H9 (cell line): Measurements from ENCODE around the gene TMEM266. TPM values are rescaled to one million over a fixed set of nuclear protein-coding genes. Genes with fewer than 3 reads are reported as not detected.

Source experiments
- DNase-seq: peaks from one replicate; pipeline ENCODE4 v3.0.0-alpha.2; 2017
- H2AFZ ChIP-seq: one replicate; pipeline ENCODE4 v1.6.1; 2013; ENCODE audit warnings: mild to moderate bottlenecking, low read length, control low read depth, moderate library complexity
- H2AK5ac ChIP-seq: 2 replicates; pipeline ENCODE4 v1.6.1; 2013; ENCODE audit warnings: low read length, control low read depth, mixed read lengths; ENCODE audit not compliant: insufficient read length
- H2BK120ac ChIP-seq: one replicate; pipeline ENCODE4 v1.6.1; 2013; ENCODE audit warnings: low read depth, mild to moderate bottlenecking, low read length, control low read depth, inconsistent platforms; ENCODE audit not compliant: poor library complexity, severe bottlenecking
- H2BK12ac ChIP-seq: 2 replicates; pipeline ENCODE4 v1.6.1; 2013; ENCODE audit warnings: low read length, control low read depth, mixed read lengths, low read depth; ENCODE audit not compliant: insufficient read length
- H2BK15ac ChIP-seq: 2 replicates; pipeline ENCODE4 v1.6.1; 2013; ENCODE audit warnings: low read depth, low read length, control low read depth
- H2BK20ac ChIP-seq: one replicate; pipeline ENCODE4 v1.6.1; 2013; ENCODE audit warnings: low read depth, mild to moderate bottlenecking, low read length, control low read depth, inconsistent platforms; ENCODE audit not compliant: poor library complexity, severe bottlenecking
- H2BK5ac ChIP-seq: 2 replicates; pipeline ENCODE4 v1.6.1; 2013; ENCODE audit warnings: low read length, control low read depth, mixed read lengths; ENCODE audit not compliant: insufficient read length
- H3K14ac ChIP-seq: 2 replicates; pipeline ENCODE4 v1.6.1; 2013; ENCODE audit warnings: low read length, control low read depth; ENCODE audit not compliant: insufficient read depth
- H3K18ac ChIP-seq: 2 replicates; pipeline ENCODE4 v1.6.1; 2013; ENCODE audit warnings: low read depth, mild to moderate bottlenecking, mixed read lengths, low read length, control low read depth; ENCODE audit not compliant: insufficient read length
- H3K23ac ChIP-seq: 2 replicates; pipeline ENCODE4 v1.6.1; 2013; ENCODE audit warnings: low read length, control low read depth, mixed read lengths, low read depth; ENCODE audit not compliant: insufficient read length
- H3K23me2 ChIP-seq: 2 replicates; pipeline ENCODE4 v1.6.1; 2013; ENCODE audit warnings: low read depth, mild to moderate bottlenecking, mixed read lengths, low read length, control low read depth; ENCODE audit not compliant: insufficient read length, poor library complexity, severe bottlenecking
- H3K27ac ChIP-seq: 2 replicates; pipeline ENCODE4 v1.5.1; 2013; ENCODE audit warnings: low read length, control low read depth, mixed read lengths, low read depth; ENCODE audit not compliant: insufficient read length
- H3K27me3 ChIP-seq: 2 replicates; pipeline ENCODE4 v1.6.1; 2013; ENCODE audit warnings: low read length, control low read depth, inconsistent platforms; ENCODE audit not compliant: insufficient read depth
- H3K4ac ChIP-seq: 2 replicates; pipeline ENCODE4 v1.6.1; 2013; ENCODE audit warnings: low read depth, mild to moderate bottlenecking, control low read depth, inconsistent platforms, low read length, moderate library complexity
- H3K4me1 ChIP-seq: 2 replicates; pipeline ENCODE4 v1.6.1; 2013; ENCODE audit warnings: low read length, control low read depth, inconsistent platforms; ENCODE audit not compliant: insufficient read depth
- H3K4me2 ChIP-seq: 2 replicates; pipeline ENCODE4 v1.6.1; 2013; ENCODE audit warnings: low read length, control low read depth, mixed read lengths; ENCODE audit not compliant: insufficient read length, insufficient read depth
- H3K56ac ChIP-seq: 2 replicates; pipeline ENCODE4 v1.6.1; 2013; ENCODE audit warnings: low read depth, mild to moderate bottlenecking, mixed read lengths, low read length, control low read depth; ENCODE audit not compliant: insufficient read length
- H3K79me1 ChIP-seq: 2 replicates; pipeline ENCODE4 v1.6.1; 2013; ENCODE audit warnings: low read depth, mild to moderate bottlenecking, moderate library complexity, low read length, control low read depth, inconsistent platforms; ENCODE audit not compliant: insufficient read depth, poor library complexity, severe bottlenecking
- H3K79me2 ChIP-seq: 2 replicates; pipeline ENCODE4 v1.6.1; 2013; ENCODE audit warnings: low read length, control low read depth, inconsistent platforms; ENCODE audit not compliant: insufficient read depth
- H3K9ac ChIP-seq: 2 replicates; pipeline ENCODE4 v1.6.1; 2013; ENCODE audit warnings: low read length, control low read depth, mixed read lengths; ENCODE audit not compliant: insufficient read length; ENCODE audit errors: extremely low read depth
- H3K9me3 ChIP-seq: one replicate; pipeline ENCODE4 v1.6.1; 2013; ENCODE audit warnings: low read depth, low read length, inconsistent platforms; ENCODE audit not compliant: control insufficient read depth
- H3T11ph ChIP-seq: one replicate; pipeline ENCODE4 v1.6.1; 2013; ENCODE audit warnings: mild to moderate bottlenecking, low read length, control low read depth, inconsistent platforms
- H4K20me1 ChIP-seq: one replicate; pipeline ENCODE4 v1.6.1; 2013; ENCODE audit not compliant: control insufficient read depth, insufficient read length, insufficient read depth
- H4K5ac ChIP-seq: 2 replicates; pipeline ENCODE4 v1.6.1; 2013; ENCODE audit warnings: low read depth, mild to moderate bottlenecking, mixed read lengths, low read length, control low read depth; ENCODE audit not compliant: insufficient read length
- H4K8ac ChIP-seq: replicated peaks from 2 replicates; pipeline ENCODE4 v1.6.1; 2013; ENCODE audit warnings: low read length, control low read depth, mixed read lengths, low read depth; ENCODE audit not compliant: insufficient read length
- H4K91ac ChIP-seq: 2 replicates; pipeline ENCODE4 v1.6.1; 2013; ENCODE audit warnings: low read depth, mild to moderate bottlenecking, moderate library complexity, mixed read lengths, low read length, control low read depth; ENCODE audit not compliant: insufficient read length
- H3K27ac Mint-ChIP-seq, 3 experiments: 2 replicates in 2 of 3; 3 replicates in 1 of 3; pipeline ENCODE4 v1.8.0; 2020 to 2021; ENCODE audit warnings: mixed read lengths in 3 of 3, mild to moderate bottlenecking in 1 of 3, moderate library complexity in 1 of 3
- H3K27me3 Mint-ChIP-seq: 2 replicates; pipeline ENCODE4 v1.8.0; 2021; ENCODE audit warnings: low read depth, mild to moderate bottlenecking, moderate library complexity, mixed read lengths
- H3K36me3 Mint-ChIP-seq, 3 experiments: 2 replicates in 2 of 3; 3 replicates in 1 of 3; pipeline ENCODE4 v1.8.0; 2020 to 2021; ENCODE audit warnings: low read depth in 3 of 3, mixed read lengths in 3 of 3; ENCODE audit not compliant: insufficient read depth in 1 of 3
- H3K4me1 Mint-ChIP-seq, 2 experiments: 2 replicates each; pipeline ENCODE4 v1.8.0; 2020; ENCODE audit warnings: mixed read lengths in 2 of 2
- H3K4me3 Mint-ChIP-seq, 2 experiments: 2 replicates in 1 of 2; 3 replicates in 1 of 2; pipeline ENCODE4 v1.8.0; 2020 to 2021; ENCODE audit warnings: mild to moderate bottlenecking in 2 of 2, mixed read lengths in 2 of 2, moderate library complexity in 1 of 2
- H3K9me3 Mint-ChIP-seq, 2 experiments: 2 replicates in 1 of 2; 3 replicates in 1 of 2; pipeline ENCODE4 v1.8.0; 2020; ENCODE audit warnings: mild to moderate bottlenecking in 2 of 2, mixed read lengths in 2 of 2, moderate library complexity in 1 of 2
- WGBS: extraction: QIAGEN DNeasy Blood & Tissue Kit; methylation state at CpG from one replicate; pipeline ENCODE4 v1.1.7; 2013; ENCODE audit warnings: missing lambda C conversion rate, low lambda C conversion rate, mixed read lengths; ENCODE audit not compliant: insufficient read length; ENCODE audit errors: extremely low coverage; 5-methylcytosine and 5-hydroxymethylcytosine counted together
- total RNA-seq: library from RNA; stranded (reverse); gene quantifications from 2 replicates; pipeline ENCODE4 v1.2.1, GENCODE V29; 2021
- TF ChIP-seq, protein P1 (sequence below): fragments of 200-600 bp; sonication (generic); conservative IDR thresholded peaks from 3 replicates; pipeline ENCODE4 v1.8.0; 2021; ENCODE audit warnings: antibody characterized with exemption, mild to moderate bottlenecking

TMEM266 gene
- total RNA-seq, 1 experiment from 2014 or later = 0.81 TPM

DNA sequence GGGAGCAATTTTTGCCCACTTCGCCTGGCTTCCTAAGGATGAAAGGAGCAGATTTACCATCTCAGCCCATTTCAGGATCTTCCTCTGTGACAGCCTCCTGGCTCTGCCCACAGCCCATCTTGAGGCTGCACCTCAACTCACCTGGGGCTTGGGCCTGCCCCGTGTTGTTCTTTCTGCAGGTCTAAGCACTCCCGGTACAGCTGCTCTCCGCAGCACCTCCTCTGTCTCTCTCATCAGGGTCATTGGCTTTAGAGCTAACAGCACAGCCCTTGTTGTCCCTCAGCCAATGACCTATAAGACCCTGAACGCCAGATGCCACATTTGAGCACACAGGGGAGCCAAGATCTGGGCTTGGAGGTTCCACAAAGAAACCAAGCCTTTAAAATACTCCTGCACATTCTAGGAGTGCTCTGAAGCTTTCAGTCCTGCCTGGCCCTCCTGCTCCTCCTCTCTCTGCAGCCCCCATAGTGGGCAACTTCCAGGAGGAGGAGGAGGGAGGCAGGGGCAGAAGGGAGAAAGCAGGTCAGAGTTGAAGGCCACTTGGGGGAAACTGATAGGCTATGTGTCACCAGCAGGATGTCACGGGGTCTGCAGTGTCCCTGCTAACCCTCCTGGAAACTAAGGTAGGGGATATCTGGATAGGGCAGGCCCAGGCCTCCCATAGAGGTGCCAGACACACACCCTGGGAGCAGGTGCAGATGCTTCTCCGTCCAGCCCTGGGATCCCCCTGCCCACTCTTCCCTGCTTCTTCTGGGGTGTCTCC lies 135.9 kb downstream of the TMEM266 start:
- no peak overlapping the region for H2AK5ac ChIP-seq
- H3K18ac ChIP-seq = no peak overlapping the region
- H4K5ac ChIP-seq = no peak overlapping the region

More for the DNA sequence above, 135.9 kb downstream of the TMEM266 start:
- peaks cover 10% of the 10 kb centered on the region for H3K27me3 Mint-ChIP-seq
- Histone ChIP-seq H3K23ac (no peak overlapping the region), H4K8ac (no peak overlapping the region), H4K91ac (no peak overlapping the region), H4K20me1 (no peaks in the 10 kb centered on the region), H2AFZ (no peak overlapping the region), H3K79me1 (no peaks in the 10 kb centered on the region), H2BK5ac (no peak overlapping the region), H3K4me1 (no peaks in the 10 kb centered on the region), H2BK15ac (no peak overlapping the region), H2BK12ac (no peak overlapping the region), H3K14ac (no peak overlapping the region), H3K79me2 (no peaks in the 10 kb centered on the region), H3K4ac (no peak overlapping the region), H3K9ac (no peak overlapping the region), H2BK120ac (no peak overlapping the region), H3T11ph (no peak overlapping the region), H2BK20ac (no peak overlapping the region), H3K27me3 (no peaks in the 10 kb centered on the region; the same call in 1 of the 2 replicates), H3K4me2 (no peak overlapping the region), H3K56ac (no peak overlapping the region), H3K23me2 (no peaks in the 10 kb centered on the region), H3K9me3 (no peaks in the 10 kb centered on the region), H3K27ac (no peak overlapping the region)
- no peaks in the 10 kb centered on the region for H3K9me3 Mint-ChIP-seq
- DNase-seq = no peak
- peaks cover 0 to 1% (median 0%) of the 10 kb centered on the region in 3 experiments; a peak in 1 of 7 replicates for H3K36me3 Mint-ChIP-seq
- TF ChIP-seq, protein P1, sequence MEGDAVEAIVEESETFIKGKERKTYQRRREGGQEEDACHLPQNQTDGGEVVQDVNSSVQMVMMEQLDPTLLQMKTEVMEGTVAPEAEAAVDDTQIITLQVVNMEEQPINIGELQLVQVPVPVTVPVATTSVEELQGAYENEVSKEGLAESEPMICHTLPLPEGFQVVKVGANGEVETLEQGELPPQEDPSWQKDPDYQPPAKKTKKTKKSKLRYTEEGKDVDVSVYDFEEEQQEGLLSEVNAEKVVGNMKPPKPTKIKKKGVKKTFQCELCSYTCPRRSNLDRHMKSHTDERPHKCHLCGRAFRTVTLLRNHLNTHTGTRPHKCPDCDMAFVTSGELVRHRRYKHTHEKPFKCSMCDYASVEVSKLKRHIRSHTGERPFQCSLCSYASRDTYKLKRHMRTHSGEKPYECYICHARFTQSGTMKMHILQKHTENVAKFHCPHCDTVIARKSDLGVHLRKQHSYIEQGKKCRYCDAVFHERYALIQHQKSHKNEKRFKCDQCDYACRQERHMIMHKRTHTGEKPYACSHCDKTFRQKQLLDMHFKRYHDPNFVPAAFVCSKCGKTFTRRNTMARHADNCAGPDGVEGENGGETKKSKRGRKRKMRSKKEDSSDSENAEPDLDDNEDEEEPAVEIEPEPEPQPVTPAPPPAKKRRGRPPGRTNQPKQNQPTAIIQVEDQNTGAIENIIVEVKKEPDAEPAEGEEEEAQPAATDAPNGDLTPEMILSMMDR = no peak
- no peak overlapping the region for H3K4me3 Mint-ChIP-seq
- H3K4me1 Mint-ChIP-seq = peaks cover 34% of the 10 kb centered on the region in 2 experiments
- no CpG with 5 or more reads among the region's 7 CpGs for WGBS
- no peak overlapping the region; a peak in 1 of 7 replicates for H3K27ac Mint-ChIP-seq
